ENCODE measurements around the gene APBA3. TPM values are rescaled to one million over a fixed set of nuclear protein-coding genes. Genes with fewer than 3 reads are reported as not detected.

Gene APBA3, protein sequence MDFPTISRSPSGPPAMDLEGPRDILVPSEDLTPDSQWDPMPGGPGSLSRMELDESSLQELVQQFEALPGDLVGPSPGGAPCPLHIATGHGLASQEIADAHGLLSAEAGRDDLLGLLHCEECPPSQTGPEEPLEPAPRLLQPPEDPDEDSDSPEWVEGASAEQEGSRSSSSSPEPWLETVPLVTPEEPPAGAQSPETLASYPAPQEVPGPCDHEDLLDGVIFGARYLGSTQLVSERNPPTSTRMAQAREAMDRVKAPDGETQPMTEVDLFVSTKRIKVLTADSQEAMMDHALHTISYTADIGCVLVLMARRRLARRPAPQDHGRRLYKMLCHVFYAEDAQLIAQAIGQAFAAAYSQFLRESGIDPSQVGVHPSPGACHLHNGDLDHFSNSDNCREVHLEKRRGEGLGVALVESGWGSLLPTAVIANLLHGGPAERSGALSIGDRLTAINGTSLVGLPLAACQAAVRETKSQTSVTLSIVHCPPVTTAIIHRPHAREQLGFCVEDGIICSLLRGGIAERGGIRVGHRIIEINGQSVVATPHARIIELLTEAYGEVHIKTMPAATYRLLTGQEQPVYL
- polyA plus RNA-seq = 0.35 TPM in 2 replicates

DNA sequence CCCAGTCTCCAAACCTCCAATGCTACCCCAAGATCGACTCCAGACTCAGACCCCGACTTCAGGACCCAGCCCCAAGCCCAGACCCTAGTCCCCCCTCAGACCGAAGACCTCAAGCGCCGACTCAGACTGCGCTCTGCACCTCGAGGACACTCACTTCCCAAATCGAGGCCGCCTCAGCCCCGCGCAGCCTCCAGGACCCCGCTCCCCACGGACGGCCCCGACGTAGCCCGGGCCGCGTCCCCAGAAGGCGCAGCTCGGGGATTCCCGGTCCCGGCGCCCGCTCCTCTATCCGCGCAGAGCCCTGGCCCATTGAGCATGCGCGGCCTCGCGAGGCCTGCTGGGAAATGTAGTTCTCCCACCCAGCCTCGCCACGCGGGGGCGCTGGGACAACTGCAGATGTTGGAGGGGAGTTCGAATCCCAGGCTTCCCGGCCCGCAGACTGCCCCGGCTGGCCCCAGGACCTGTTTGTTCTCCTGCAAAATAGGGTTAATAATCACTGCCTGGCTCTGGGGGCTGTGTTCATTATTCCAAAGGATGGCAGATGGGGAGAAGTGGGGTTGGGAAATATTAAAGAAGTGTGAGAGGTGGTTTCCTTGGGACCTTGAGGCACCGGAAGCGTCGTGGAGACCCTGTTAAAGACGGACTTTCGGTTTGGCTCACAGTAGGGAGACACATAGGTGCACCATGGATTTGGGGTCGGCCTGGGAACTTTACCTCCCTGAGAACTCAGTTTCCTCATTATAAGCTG is at the start of gene APBA3:
TSS of gene APBA3 (minus strand) at position 311 of the 748 bp plus-strand sequence. CDS start 1,428 bp downstream, outside the sequence.

DNA sequence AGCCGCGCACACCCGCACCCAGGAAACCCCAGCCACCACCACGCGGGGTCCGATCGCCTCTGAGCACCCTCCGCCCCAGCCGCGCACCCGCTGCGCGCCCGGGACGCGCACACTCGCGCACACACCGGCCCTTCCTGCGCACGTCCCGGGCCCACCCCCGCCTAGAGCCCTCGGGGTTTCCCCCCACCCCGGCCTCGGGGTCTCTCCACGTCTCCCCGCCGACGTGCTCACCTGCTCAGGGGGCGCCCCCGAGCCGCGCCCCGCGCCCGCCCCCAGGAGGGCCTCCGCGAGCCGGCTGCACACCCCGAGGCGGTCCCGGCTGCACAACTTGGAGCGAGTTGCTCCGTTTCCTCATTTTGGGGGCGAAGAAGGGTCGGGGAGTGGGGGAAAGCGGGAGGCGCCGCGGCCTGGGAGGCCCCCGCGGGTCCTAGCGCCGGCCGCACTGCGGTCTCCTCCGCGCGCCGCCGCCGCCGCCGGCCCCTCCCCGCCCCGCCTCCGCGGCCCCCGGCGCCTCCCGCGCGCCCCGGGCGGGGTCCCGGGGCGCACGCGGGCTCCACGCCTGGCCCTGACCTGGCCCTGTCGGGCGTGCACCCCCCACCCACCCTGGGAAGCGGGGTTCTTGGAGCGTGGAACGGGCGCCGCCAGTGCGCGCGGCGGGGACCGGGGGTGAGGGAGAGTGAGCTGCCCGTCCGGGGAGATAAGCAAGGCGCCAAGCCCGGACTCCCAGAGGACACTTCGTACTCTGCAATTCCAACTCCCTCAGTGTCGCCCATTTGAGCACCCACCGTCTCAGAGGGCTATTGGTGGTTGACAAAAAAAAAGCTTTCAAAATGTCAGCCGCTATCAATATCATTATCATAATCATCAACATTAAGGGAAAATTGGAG is 24.7 kb upstream of the APBA3 start, which contains the start of gene MATK:
TSS of gene MATK (minus strand) at position 444 of the 887 bp plus-strand sequence. CDS start 1,246 bp downstream, outside the sequence.

DNA sequence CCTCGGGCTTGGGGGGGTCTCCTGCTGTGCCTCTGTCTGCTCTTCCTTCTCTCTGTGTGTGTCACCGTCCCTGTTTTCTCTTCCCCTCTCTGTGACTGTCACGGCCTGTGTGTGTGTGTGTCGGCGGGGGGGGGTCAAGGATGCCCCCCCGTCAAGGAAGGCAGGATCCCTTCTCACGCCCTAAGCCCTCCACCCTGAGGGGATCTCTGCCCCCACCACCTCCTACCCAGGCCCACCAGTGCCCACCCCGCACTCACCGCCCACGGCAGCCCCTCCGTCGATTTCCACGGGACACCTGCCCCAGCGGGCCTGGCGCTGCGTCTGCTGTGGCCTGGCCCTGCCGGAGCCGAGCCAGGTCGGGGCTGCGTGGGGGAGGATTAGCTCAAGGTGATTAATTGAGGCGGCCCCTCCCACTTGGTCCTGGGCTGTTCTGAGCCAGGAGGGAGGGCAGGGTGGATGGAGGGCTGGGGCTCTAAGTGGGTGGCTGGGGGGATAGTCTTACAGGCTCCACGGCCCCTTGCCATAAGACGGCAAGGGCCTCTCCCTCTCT is 10.5 kb upstream of the APBA3 start, which contains the start of gene RAX2:
TSS of gene RAX2 (minus strand) at position 323 of the 550 bp plus-strand sequence. CDS start 486 bp downstream, outside the sequence.

DNA sequence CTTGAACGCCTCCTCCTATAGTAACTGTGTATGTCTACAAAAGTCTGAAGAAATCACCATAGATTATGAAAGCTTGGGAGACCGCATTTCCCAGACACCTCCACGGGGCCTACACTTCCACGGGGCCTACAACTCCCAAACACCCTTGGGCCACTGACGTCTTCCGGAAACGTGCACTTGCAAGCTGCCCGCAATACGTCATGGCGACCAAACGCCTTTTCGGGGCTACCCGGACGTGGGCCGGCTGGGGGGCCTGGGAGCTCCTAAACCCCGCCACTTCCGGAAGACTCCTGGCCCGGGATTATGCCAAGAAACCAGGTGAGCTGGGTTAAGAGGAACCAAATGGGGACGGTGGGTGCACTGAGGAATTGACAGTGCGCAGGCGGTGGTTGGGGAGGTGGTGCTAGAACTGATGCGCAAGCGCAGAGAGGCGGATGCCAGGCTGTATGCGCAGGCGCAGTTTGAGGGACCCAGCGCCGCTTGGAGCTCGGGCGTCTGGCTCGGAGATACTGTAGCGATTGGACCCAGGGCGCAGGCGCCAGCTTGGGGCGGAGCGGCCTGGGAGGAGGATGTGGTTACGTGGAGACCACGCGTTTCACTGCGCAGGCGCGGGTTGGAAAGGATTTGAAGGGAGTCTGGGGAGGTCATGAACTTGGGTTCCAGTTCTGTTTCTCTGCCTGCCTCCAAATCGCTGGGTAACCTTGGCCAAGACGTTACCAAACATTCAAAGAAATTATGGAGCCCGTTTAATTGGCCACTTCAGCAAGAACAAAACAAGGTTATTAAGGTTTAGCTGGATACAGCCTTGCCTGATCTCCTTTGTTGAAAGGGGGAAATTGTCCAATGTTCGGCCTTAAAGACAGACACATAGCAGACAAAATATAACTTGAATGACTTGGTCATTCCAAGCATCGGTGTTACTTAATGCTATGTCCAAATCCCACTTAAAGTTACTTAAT is 1.3 kb upstream of the APBA3 start, which contains the start of gene MRPL54:
TSS of gene MRPL54 (plus strand) at position 182 of the 959 bp plus-strand sequence. CDS start at position 201, 19 bp downstream.

DNA sequence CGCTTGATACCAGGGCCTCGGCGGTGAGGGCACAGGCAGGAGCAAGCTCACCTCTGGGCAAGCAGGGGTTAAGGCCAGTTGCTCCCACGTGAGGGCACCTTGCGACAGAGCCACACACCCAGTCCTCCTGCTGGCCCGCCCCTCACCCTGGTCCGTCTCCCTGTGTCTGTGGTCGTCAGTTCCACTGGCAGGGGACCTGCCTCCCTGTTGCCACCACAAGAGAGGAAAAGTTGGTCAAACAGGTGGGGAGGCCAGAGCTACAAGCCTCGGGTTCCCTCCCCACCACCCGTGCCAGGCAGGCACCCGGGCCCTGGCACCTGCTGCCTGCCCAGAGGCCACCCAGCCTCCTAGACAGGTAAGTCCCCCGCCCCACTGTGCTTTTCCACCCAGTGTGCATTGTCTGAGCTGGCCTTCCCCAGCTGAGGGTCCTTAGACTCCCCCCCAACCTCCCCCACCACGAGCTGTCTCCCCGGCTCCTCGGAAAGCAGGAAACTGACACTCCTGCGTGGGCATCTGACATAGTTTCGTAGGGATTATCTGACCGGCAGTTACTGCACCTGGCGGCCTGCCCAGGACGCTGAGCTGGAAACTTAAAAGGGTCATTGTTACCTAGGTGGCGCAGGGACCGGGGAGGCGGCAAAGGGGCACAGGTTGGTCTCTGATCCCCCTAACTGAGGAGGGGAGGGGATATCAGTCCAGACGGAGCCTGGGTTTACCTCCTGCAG is 53.1 kb downstream of the APBA3 start, which contains the start of gene TJP3:
TSS of gene TJP3 (plus strand) at position 178 of the 725 bp plus-strand sequence. CDS start 20,049 bp downstream, outside the sequence.

Other genes with a start within 250 kb of the APBA3 start
- gene TEKTIP1, start 222.5 kb downstream of the APBA3 start, polyA plus RNA-seq = not detected in 2 replicates
- 1.3 and 2.6 TPM in 2 replicates for gene MFSD12, start 204.1 kb downstream of the APBA3 start, polyA plus RNA-seq
- gene HMG20B, start 188.7 kb downstream of the APBA3 start, polyA plus RNA-seq = 0.35 and 1.9 TPM in 2 replicates
- gene GIPC3, start 176.2 kb downstream of the APBA3 start, polyA plus RNA-seq = not detected in 2 replicates
- gene TBXA2R, start 154.8 kb downstream of the APBA3 start, polyA plus RNA-seq = not detected in 2 replicates
- 0.78 and 3.6 TPM in 2 replicates for gene CACTIN, start 134.9 kb downstream of the APBA3 start, polyA plus RNA-seq
- 2.9 and 6.6 TPM in 2 replicates for gene PIP5K1C, start 61.2 kb downstream of the APBA3 start, polyA plus RNA-seq
- gene TJP3, start 53.3 kb downstream of the APBA3 start, polyA plus RNA-seq = not detected in 2 replicates
- gene MRPL54, start 990 bp upstream of the APBA3 start, polyA plus RNA-seq = 26.8 and 57.2 TPM in 2 replicates
- gene RAX2, start 10.5 kb upstream of the APBA3 start, polyA plus RNA-seq = not detected in 2 replicates
- gene MATK, start 24.7 kb upstream of the APBA3 start, polyA plus RNA-seq = 0.34 TPM in 1 of 2 replicates, not detected in the other
- gene ZFR2, start 107.3 kb upstream of the APBA3 start, polyA plus RNA-seq = 0.51 and 2.8 TPM in 2 replicates
- 2.4 and 4.7 TPM in 2 replicates for gene ATCAY, start 119.0 kb upstream of the APBA3 start, polyA plus RNA-seq
- gene NMRK2, start 171.4 kb upstream of the APBA3 start, polyA plus RNA-seq = not detected in 2 replicates
- gene DAPK3, start 209.4 kb upstream of the APBA3 start, polyA plus RNA-seq = 0.27 and 0.63 TPM in 2 replicates
- gene EEF2, start 223.8 kb upstream of the APBA3 start, polyA plus RNA-seq = 126 and 167 TPM in 2 replicates
- gene PIAS4, start 246.0 kb upstream of the APBA3 start, polyA plus RNA-seq = 0.59 and 1.2 TPM in 2 replicates

Measured in Purkinje cell (primary cell).